HG02642 (cell line): ENCODE measurements around the gene FAM184B.

Experiments
- ATAC-seq: cut with Tn5 transposase; IDR thresholded peaks from one replicate; pipeline ENCODE4 v1.9.1; 2021; ENCODE audit warnings: mild to moderate bottlenecking; ENCODE audit not compliant: unreplicated experiment, poor library complexity

The FAM184B gene

GRCh38 chr4:17595471-17596005, 185.9 kb downstream of the FAM184B start:
- peak; percentile 86 for ATAC-seq

GRCh38 chr4:17589355-17589754, 192.1 kb downstream of the FAM184B start:
- no peak for ATAC-seq

GRCh38 chr4:17587094-17587822, 194.2 kb downstream of the FAM184B start:
- no peak for ATAC-seq

- ATAC-seq: no peak
Measured at GRCh38 chr4:17584521-17585213, 196.8 kb downstream of the FAM184B start.

- no peak for ATAC-seq
Measured at GRCh38 chr4:17583941-17584340, 197.5 kb downstream of the FAM184B start.

GRCh38 chr4:17583276-17583675, 198.1 kb downstream of the FAM184B start:
- no peak for ATAC-seq

- no peak for ATAC-seq
Measured at GRCh38 chr4:17580969-17581368, 200.5 kb downstream of the FAM184B start.
